Heart left ventricle (tissue), 16 donors: ENCODE measurements around the gene FAM221B. TPM values are rescaled to one million over a fixed set of nuclear protein-coding genes. Genes with fewer than 3 reads are reported as not detected.
A peak's percentile ranks its signal among the peaks of the same experiment; 100 is the strongest.

Source experiments
- ATAC-seq, 4 donors: fragments of 200-7000 bp; cut with Tn5 transposase; one replicate each; pipeline ENCODE4 v1.9.1; 2020 to 2022; ENCODE audit warnings: moderate library complexity in 4 of 4, mild to moderate bottlenecking in 3 of 4, moderate number of reproducible peaks in 1 of 4
- DNase-seq, 5 donors: peaks; one replicate each; pipeline ENCODE4 v3.0.0-alpha.2; 2020
- H3K27ac ChIP-seq, 12 donors: fragments of 200-600 bp; sonication (generic) in 4 of 12; one replicate each; pipeline versions ENCODE4 v1.5.0 to v1.8.0; 2016 to 2022; ENCODE audit warnings: mild to moderate bottlenecking in 2 of 12
- H3K27me3 ChIP-seq, 9 donors: fragments of 200-600 bp; sonication (generic) in 2 of 9; one replicate each; pipeline versions ENCODE4 v1.5.1 to v1.8.0; 2016 to 2022; ENCODE audit warnings: mild to moderate bottlenecking in 3 of 9
- H3K36me3 ChIP-seq, 9 donors: fragments of 200-600 bp; sonication (generic) in 2 of 9; one replicate each; pipeline versions ENCODE4 v1.5.0 to v1.8.0; 2018 to 2022; ENCODE audit warnings: mild to moderate bottlenecking in 2 of 9
- H3K4me1 ChIP-seq, 12 donors: fragments of 200-600 bp; sonication (generic) in 4 of 12; one replicate each; pipeline versions ENCODE4 v1.5.0 to v1.8.0; 2016 to 2022; ENCODE audit warnings: mild to moderate bottlenecking in 3 of 12
- H3K4me3 ChIP-seq, 12 donors: fragments of 200-600 bp; sonication (generic) in 4 of 12; one replicate each; pipeline versions ENCODE4 v1.5.0 to v1.8.0; 2017 to 2022; ENCODE audit warnings: mild to moderate bottlenecking in 9 of 12, moderate library complexity in 4 of 12
- H3K9me3 ChIP-seq, 12 donors: fragments of 200-600 bp; sonication (generic) in 4 of 12; one replicate each; pipeline versions ENCODE4 v1.5.0 to v1.8.0; 2016 to 2022; ENCODE audit warnings: mild to moderate bottlenecking in 1 of 12
- POLR2A ChIP-seq, 2 donors: fragments of 450-650 bp; IDR thresholded peaks; one replicate each; pipeline ENCODE4 v1.6.1; 2017; ENCODE audit warnings: antibody characterized with exemption in 2 of 2, mild to moderate bottlenecking in 2 of 2, moderate library complexity in 2 of 2
- WGBS, 4 donors: extraction: QIAGEN DNeasy Blood & Tissue Kit in 2 of 4; methylation state at CpG; one replicate each; pipeline versions ENCODE4 v1.1.5 to v1.1.7; 2013 to 2018; 5-methylcytosine and 5-hydroxymethylcytosine counted together
- intact Hi-C, 10 donors: fragments of 100-400 bp; cut with DNase I; formaldehyde crosslinking; loops; one replicate each; pipeline versions ENCODE4 v1.11.1 to v1.14.2; 2022
- polyA plus RNA-seq, 2 donors: library from polyadenylated mRNA; stranded (reverse); fragments of 200-250 nt; gene quantifications; one replicate each; pipeline ENCODE4 v1.2.3, GENCODE V29; 2013
- total RNA-seq, 9 donors: library from RNA; depleted of rRNA in 2 of 9; stranded (reverse); fragments of >200 nt in 2 of 9; fragmentation: NEBNext Ultra II Directional in 3 of 9; extraction: Animal tissue kit (Norgen Biotek cat#: 25700) in 3 of 9; gene quantifications; one replicate each; pipeline versions ENCODE4 v1.1.0 to v1.2.4, GENCODE V29; 2016 to 2023
- TF ChIP-seq, protein P1 (sequence below), 12 donors: fragments of 200-600 bp; sonication (generic) in 4 of 12; IDR thresholded peaks; one replicate each; pipeline versions ENCODE4 v1.5.0 to v1.8.0; 2018 to 2022; ENCODE audit warnings: antibody characterized with exemption in 12 of 12, mild to moderate bottlenecking in 5 of 12
- donor health status: ischemic (EF 13 %, LVEDD 7.1; RV severe dilation, severe dysfunction).
- donor health status: healthy with polysubstance abuse.
- donor health status: DM: no; HTN: yes; CAD: no.
- donor health status: DM: no; HTN: no; CAD: no.
- donor health status: ischemic (EF 25% LVEDD 6.9; RV normal size, moderate dysfunction).
- donor health status: ischemic (EF 25% LVEDD 5.7; RV mildly dilated, moderate dysfunction).
- donor health status: healthy.
- donor health status: DM: yes; HTN: yes; CAD: no.
- donor health status: ischemic (EF 35%, LVEDD 5.7; RV mildly dilated, moderate dysfunction).
- donor health status: nonischemic (EF 11% LVEDD 7.7; RV severe dilation, severe dysfunction).
- donor health status: DM: yes; HTN: yes; CAD: no.
- donor health status: PGD.
- donor health status: ischemic (EF 29% LVEDD 5.4; RV normal size, mild dysfunction).
- donor health status: nonischemic (EF 23%, LVEDD 6.1; RV moderate dilation, normal function).

The FAM221B gene
- total and polyA plus RNA-seq, 11 donors: not detected

DNA sequence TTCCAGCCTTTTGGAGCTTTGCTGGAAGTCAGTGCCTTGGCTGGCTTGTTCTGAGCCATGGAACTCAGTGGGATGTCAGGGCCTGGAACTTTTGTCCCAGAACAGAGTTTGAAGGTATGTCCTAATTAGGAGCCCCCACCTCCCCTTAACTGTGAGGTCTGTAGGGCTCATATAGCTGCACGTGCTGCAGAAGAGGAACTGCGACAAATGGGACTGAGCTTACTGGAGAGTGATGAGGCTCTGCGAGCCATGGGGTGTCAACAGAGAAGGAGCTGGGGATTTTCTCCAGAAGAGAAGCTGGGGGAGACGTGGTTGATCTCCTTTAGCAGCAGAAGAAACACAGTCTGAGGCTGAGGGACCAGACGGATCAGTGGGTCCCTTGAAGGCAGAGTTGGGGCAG, 11.4 kb upstream of the FAM221B start:
- no peak overlapping the region for H3K27ac ChIP-seq
- ATAC-seq (no peak), DNase-seq (no peak)
- H3K27me3 ChIP-seq: peaks cover 0 to 34% (median 0%) of the 10 kb centered on the region in 9 donors
- TF ChIP-seq, protein P1, sequence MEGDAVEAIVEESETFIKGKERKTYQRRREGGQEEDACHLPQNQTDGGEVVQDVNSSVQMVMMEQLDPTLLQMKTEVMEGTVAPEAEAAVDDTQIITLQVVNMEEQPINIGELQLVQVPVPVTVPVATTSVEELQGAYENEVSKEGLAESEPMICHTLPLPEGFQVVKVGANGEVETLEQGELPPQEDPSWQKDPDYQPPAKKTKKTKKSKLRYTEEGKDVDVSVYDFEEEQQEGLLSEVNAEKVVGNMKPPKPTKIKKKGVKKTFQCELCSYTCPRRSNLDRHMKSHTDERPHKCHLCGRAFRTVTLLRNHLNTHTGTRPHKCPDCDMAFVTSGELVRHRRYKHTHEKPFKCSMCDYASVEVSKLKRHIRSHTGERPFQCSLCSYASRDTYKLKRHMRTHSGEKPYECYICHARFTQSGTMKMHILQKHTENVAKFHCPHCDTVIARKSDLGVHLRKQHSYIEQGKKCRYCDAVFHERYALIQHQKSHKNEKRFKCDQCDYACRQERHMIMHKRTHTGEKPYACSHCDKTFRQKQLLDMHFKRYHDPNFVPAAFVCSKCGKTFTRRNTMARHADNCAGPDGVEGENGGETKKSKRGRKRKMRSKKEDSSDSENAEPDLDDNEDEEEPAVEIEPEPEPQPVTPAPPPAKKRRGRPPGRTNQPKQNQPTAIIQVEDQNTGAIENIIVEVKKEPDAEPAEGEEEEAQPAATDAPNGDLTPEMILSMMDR (IDR thresholded peaks at IDR 0.05): no peak
- TF ChIP-seq POLR2A (IDR thresholded peaks at IDR 0.05): no peak
- intact Hi-C loops: loop anchor here in 3 of 10 donors (5.0 kb wide), 3 partner anchors 32 to 38 kb away; partner anchors contain the start of gene OR13J1 (in 1 of the 3)
- no peak overlapping the region for H3K4me3 ChIP-seq
- H3K4me1 ChIP-seq: peaks cover 0 to 31% (median 8%) of the 10 kb centered on the region in 12 donors
- WGBS, 4 donors: 92 to 97% (median 96%) methylated on average over 5 of the region's 5 CpGs
- H3K9me3 ChIP-seq: no peaks in the 10 kb centered on the region
- peaks cover 0 to 9% (median 0%) of the 10 kb centered on the region in 9 donors for H3K36me3 ChIP-seq

DNA sequence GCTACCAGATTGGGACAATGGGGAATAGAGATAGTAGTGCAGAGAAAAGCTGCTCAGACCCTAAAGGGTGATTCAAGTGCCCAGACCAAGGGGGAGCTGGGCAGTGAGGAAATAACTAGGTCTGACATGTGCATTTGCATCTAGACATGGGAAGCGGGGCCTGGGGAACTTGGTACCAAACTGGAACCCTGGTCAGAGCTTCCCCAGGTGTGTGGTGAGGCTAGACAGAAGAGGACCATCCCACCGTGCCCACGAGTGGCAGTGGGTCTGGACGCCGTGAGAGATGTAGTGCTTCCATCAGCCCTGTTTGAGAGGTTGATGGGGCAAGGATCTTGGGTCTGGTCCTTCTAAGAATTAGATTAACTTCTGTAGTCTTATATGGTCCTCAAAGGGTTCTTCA, 8.1 kb upstream of the FAM221B start:
- peaks cover 0 to 4% (median 0%) of the 10 kb centered on the region in 9 donors for H3K36me3 ChIP-seq
- no peaks in the 10 kb centered on the region for H3K9me3 ChIP-seq
- intact Hi-C loops: loop anchor here in 2 of 10 donors (2.0 to 5.0 kb wide), 3 partner anchors 36 to 46 kb away; partner anchors contain the start of gene OR13J1 (in 1 of the 2)
- peaks cover 0 to 34% (median 0%) of the 10 kb centered on the region in 9 donors for H3K27me3 ChIP-seq
- no peak for ATAC-seq
- peaks cover 0 to 27% (median 20%) of the 10 kb centered on the region in 12 donors for H3K4me1 ChIP-seq
- 95 to 98% (median 97%) methylated on average over 5 of the region's 5 CpGs for WGBS, 4 donors
- TF ChIP-seq, protein P1 (IDR thresholded peaks at IDR 0.05): no peak
- no peak for TF ChIP-seq POLR2A (IDR thresholded peaks at IDR 0.05)
- no peak for DNase-seq
- no peak overlapping the region for H3K27ac ChIP-seq
- H3K4me3 ChIP-seq: no peak overlapping the region

DNA sequence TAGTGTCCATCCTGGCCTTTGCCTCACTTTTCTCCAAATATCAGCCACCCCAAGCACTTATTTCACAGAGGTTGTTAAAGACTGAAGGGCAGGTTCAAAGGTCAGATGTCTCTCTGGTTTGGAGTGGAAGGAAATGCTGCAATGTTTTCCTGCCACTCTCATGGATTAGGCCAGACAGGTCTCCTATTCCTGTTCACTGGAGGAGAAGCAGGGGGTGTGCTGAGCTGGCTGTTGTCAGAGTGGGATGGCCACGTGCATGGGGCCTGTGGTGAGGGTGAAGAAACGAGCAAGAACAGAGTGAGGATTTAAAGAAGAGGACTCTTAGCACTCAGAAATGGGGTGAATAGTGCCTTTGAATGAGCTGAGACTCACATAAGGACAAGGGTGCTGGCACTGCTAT, 7.2 kb upstream of the FAM221B start:
- Histone ChIP-seq H3K4me3 (no peak overlapping the region), H3K27ac (no peak overlapping the region), H3K9me3 (no peaks in the 10 kb centered on the region), H3K4me1 (peaks cover 2 to 35% (median 24%) of the 10 kb centered on the region in 12 donors), H3K36me3 (peaks cover 0 to 4% (median 0%) of the 10 kb centered on the region in 9 donors), H3K27me3 (peaks cover 0 to 30% (median 0%) of the 10 kb centered on the region in 9 donors)
- ATAC-seq (no peak), DNase-seq (no peak)
- WGBS, 4 donors: 90 to 96% (median 94%) methylated on average over 2 of the region's 2 CpGs
- no peak for TF ChIP-seq POLR2A (IDR thresholded peaks at IDR 0.05)
- intact Hi-C loops: loop anchor here in 2 of 10 donors (2.0 to 5.0 kb wide), 3 partner anchors 37 to 47 kb away; partner anchors contain the start of gene OR13J1 (in 1 of the 2)

DNA sequence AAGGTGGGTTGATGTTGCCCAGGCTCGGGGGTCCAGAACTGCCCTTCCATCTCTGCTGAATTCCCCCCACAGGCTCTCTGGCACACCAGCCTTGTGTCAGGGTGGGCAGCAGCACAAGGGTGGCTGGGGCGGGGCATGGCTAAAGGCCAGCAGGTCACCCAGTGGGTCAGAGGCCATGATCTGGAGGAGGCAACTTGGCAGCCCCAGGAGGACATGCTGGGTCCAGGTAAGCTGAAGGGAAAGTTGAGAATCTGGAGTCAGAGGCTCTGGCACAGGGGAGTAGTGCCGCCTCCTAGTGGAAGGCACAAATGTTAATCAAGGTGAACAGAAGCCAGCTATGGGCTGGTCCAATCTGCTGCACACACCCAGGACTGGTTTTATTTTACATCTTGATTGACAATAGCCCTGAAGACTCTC, 6.7 kb upstream of the FAM221B start:
- DNase-seq (no peak), ATAC-seq (no peak)
- Histone ChIP-seq H3K27ac (no peak overlapping the region), H3K36me3 (peaks cover 0 to 4% (median 0%) of the 10 kb centered on the region in 9 donors), H3K27me3 (peaks cover 0 to 25% (median 0%) of the 10 kb centered on the region in 9 donors), H3K9me3 (no peaks in the 10 kb centered on the region), H3K4me1 (peaks cover 3 to 41% (median 29%) of the 10 kb centered on the region in 12 donors), H3K4me3 (no peak overlapping the region)
- TF ChIP-seq, protein P1 (IDR thresholded peaks at IDR 0.05): peak in 2 of 12 donors; percentile 15 to 23
- TF ChIP-seq POLR2A (IDR thresholded peaks at IDR 0.05): no peak
- 92 to 100% (median 96%) methylated on average over 3 of the region's 3 CpGs for WGBS, 4 donors
- intact Hi-C loops: loop anchor here in 2 of 10 donors (5.0 kb wide), 2 partner anchors 37 to 42 kb away; partner anchors contain the start of gene OR13J1 (in 1 of the 2)
